DOHH2 (cell line): ENCODE data around the gene SRSF5.

Experiments
- H3F3A ChIP-seq: fragments of 200-600 bp; sonication (generic), shearing (Covaris generic); 2 replicates; pipeline ENCODE4 v1.6.0; 2016; ENCODE audit warnings: antibody characterized with exemption, mild to moderate bottlenecking; ENCODE audit not compliant: control insufficient read depth, insufficient read depth
- H3K27ac ChIP-seq: fragments of 200-600 bp; sonication (generic); 2 replicates; pipeline ENCODE4 v1.5.1; 2014; ENCODE audit warnings: low read depth, mild to moderate bottlenecking, low read length, moderate library complexity
- H3K27me3 ChIP-seq: fragments of 200-600 bp; sonication (generic); 2 replicates; pipeline ENCODE4 v1.6.1; 2014; ENCODE audit warnings: mild to moderate bottlenecking, low read length, mixed read lengths; ENCODE audit not compliant: control insufficient read depth
- H3K36me3 ChIP-seq: fragments of 200-600 bp; sonication (generic); 2 replicates; pipeline ENCODE4 v1.6.1; 2014; ENCODE audit warnings: mild to moderate bottlenecking, low read length, moderate library complexity, mixed read lengths; ENCODE audit not compliant: control insufficient read depth
- H3K4me1 ChIP-seq: fragments of 200-600 bp; sonication (generic); 2 replicates; pipeline ENCODE4 v1.6.1; 2014; ENCODE audit warnings: mild to moderate bottlenecking, low read length, mixed read lengths; ENCODE audit not compliant: control insufficient read depth
- H3K4me2 ChIP-seq: fragments of 200-600 bp; sonication (generic); 2 replicates; pipeline ENCODE4 v1.6.0; 2014; ENCODE audit warnings: mild to moderate bottlenecking, low read length, moderate library complexity
- H3K4me3 ChIP-seq: fragments of 200-600 bp; sonication (generic); 2 replicates; pipeline ENCODE4 v1.5.1; 2014; ENCODE audit warnings: mild to moderate bottlenecking, low read length, mixed read lengths
- H3K79me2 ChIP-seq: fragments of 200-600 bp; sonication (generic); 2 replicates; pipeline ENCODE4 v1.6.1; 2014; ENCODE audit warnings: mild to moderate bottlenecking, low read length, mixed read lengths; ENCODE audit not compliant: control insufficient read depth
- H3K9me2 ChIP-seq: fragments of 200-600 bp; sonication (generic); replicated peaks from 2 replicates; pipeline ENCODE4 v1.6.1; 2014; ENCODE audit warnings: mild to moderate bottlenecking, low read length, mixed read lengths; ENCODE audit not compliant: control insufficient read depth
- H3K9me3 ChIP-seq: fragments of 200-600 bp; sonication (generic); 2 replicates; pipeline ENCODE4 v1.6.1; 2014; ENCODE audit warnings: antibody characterized with exemption, low read length, mixed read lengths; ENCODE audit not compliant: control insufficient read depth, insufficient read depth
- H4K20me1 ChIP-seq: fragments of 200-600 bp; sonication (generic); 2 replicates; pipeline ENCODE4 v1.6.0; 2014; ENCODE audit warnings: low read depth, mild to moderate bottlenecking, antibody characterized with exemption, low read length, moderate library complexity; ENCODE audit not compliant: control insufficient read depth, insufficient read depth
- EZH2phosphoT487 ChIP-seq: fragments of 200-600 bp; sonication (generic); IDR thresholded peaks from 2 replicates; pipeline ENCODE4 v1.6.1; 2017; ENCODE audit warnings: borderline replicate concordance, mild to moderate bottlenecking, antibody characterized with exemption, low read length, moderate library complexity, mixed read lengths
- TF ChIP-seq, protein P1 (sequence below): fragments of 200-600 bp; sonication (generic); IDR thresholded peaks from one replicate; pipeline ENCODE4 v1.5.1; 2014; ENCODE audit warnings: antibody characterized with exemption, mild to moderate bottlenecking, low read depth, low read length; ENCODE audit not compliant: poor library complexity, severe bottlenecking

Gene SRSF5

DNA sequence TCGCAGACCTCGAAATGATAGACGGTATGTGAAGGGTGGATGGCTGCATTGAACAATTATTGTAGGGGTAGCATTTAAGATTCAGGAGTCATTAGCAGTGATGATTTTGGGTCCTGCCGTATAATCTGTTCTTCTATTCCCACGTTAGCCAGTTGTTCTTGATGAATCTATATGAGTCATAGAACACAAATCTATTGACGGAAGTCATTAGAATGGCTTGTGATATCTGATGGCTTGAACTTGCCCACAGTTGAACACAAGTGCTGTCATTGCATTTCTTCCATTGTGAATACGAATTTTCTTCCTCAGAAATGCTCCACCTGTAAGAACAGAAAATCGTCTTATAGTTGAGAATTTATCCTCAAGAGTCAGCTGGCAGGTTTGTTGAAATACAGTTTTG, 1.9 kb downstream of the SRSF5 start:
- Histone ChIP-seq H3K4me1 (peaks cover 36% of the 10 kb centered on the region), H3K27ac (no peak overlapping the region), H3K4me3 (peak overlapping the region; percentile 99; the same call in 1 of the 2 replicates), H4K20me1 (peaks cover 30% of the 10 kb centered on the region), H3K4me2 (peak overlapping the region; percentile 72), H3K79me2 (peaks cover 57% of the 10 kb centered on the region), H3K27me3 (no peaks in the 10 kb centered on the region), H3F3A (peaks cover 42% of the 10 kb centered on the region), H3K9me3 (no peaks in the 10 kb centered on the region), H3K36me3 (peaks cover 69% of the 10 kb centered on the region), H3K9me2 (no peaks in the 10 kb centered on the region)
- TF ChIP-seq, protein P1, sequence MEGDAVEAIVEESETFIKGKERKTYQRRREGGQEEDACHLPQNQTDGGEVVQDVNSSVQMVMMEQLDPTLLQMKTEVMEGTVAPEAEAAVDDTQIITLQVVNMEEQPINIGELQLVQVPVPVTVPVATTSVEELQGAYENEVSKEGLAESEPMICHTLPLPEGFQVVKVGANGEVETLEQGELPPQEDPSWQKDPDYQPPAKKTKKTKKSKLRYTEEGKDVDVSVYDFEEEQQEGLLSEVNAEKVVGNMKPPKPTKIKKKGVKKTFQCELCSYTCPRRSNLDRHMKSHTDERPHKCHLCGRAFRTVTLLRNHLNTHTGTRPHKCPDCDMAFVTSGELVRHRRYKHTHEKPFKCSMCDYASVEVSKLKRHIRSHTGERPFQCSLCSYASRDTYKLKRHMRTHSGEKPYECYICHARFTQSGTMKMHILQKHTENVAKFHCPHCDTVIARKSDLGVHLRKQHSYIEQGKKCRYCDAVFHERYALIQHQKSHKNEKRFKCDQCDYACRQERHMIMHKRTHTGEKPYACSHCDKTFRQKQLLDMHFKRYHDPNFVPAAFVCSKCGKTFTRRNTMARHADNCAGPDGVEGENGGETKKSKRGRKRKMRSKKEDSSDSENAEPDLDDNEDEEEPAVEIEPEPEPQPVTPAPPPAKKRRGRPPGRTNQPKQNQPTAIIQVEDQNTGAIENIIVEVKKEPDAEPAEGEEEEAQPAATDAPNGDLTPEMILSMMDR: no peak
- TF ChIP-seq EZH2phosphoT487: no peak

DNA sequence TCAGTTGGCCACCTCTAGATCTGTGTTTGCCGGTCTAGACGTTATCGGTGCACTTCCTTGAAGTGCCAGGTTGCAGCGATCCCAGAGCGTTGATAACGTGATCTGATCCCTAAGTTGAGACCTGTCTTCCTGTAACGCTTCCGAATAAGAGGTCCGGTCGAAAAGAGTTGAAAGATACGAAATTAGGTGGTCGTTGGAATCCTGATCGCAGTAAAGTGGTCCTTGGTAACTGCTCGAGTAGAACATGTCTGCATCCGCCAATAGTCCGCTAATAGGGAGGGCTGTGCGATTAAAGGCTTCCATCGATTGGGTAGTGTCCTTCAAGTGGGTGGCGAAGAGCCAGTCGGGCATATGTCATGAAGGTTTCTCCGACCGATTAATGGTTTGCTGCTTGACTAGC, 2.7 kb downstream of the SRSF5 start:
- no peaks in the 10 kb centered on the region for H3K9me3 ChIP-seq
- peaks cover 42% of the 10 kb centered on the region for H3F3A ChIP-seq
- no peak overlapping the region for H3K27ac ChIP-seq
- H3K4me2 ChIP-seq: peak overlapping the region; percentile 20; the same call in 1 of the 2 replicates
- peaks cover 77% of the 10 kb centered on the region for H3K36me3 ChIP-seq
- H3K4me3 ChIP-seq: no peak overlapping the region; the same call in 1 of the 2 replicates
- TF ChIP-seq EZH2phosphoT487: no peak
- TF ChIP-seq, protein P1: no peak
- no peaks in the 10 kb centered on the region for H3K9me2 ChIP-seq
- H3K27me3 ChIP-seq: no peaks in the 10 kb centered on the region
- peaks cover 57% of the 10 kb centered on the region for H3K79me2 ChIP-seq
- peaks cover 30% of the 10 kb centered on the region for H4K20me1 ChIP-seq
- peaks cover 28% of the 10 kb centered on the region for H3K4me1 ChIP-seq

DNA sequence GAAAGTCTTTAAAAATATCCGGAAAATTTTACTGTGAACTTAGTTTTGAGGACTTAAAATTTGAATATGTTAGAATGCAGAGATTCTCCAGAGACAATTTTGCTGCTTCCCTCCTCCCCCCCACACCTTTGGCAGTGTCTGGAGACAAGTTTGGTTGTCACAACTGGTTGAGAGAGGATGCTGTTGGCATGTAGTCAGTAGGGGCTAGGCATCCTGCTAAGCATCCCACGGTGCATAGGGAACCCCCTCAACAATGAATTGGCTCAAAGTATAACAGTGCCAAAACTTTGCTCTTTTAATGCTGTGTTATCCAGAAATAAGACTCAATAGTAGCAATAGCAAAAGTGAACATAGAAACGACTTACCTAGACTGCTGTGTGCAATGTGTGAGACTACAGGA, 3.6 kb downstream of the SRSF5 start:
- no peak for TF ChIP-seq EZH2phosphoT487
- TF ChIP-seq, protein P1: no peak
- Histone ChIP-seq H3K27me3 (no peaks in the 10 kb centered on the region), H3F3A (peaks cover 40% of the 10 kb centered on the region), H3K36me3 (peaks cover 86% of the 10 kb centered on the region), H4K20me1 (peaks cover 30% of the 10 kb centered on the region), H3K4me3 (no peak overlapping the region), H3K27ac (no peak overlapping the region), H3K9me2 (no peaks in the 10 kb centered on the region), H3K9me3 (no peaks in the 10 kb centered on the region), H3K79me2 (peaks cover 57% of the 10 kb centered on the region), H3K4me2 (no peak overlapping the region), H3K4me1 (peaks cover 27% of the 10 kb centered on the region)
